Daoy (cell line): ENCODE data around the gene SORT1. TPM values are rescaled to one million over a fixed set of nuclear protein-coding genes. Genes with fewer than 3 reads are reported as not detected.
"Not testable (repeated sequence)": the region's sequence is repeated elsewhere in the genome, so short reads cannot be mapped to it uniquely, and the experiment has no call there.

ENCODE experiments used
- DNase-seq: peaks from one replicate; pipeline ENCODE4 v3.0.0-alpha.2; 2015; ENCODE audit warnings: low read depth
- total RNA-seq: library from RNA; depleted of rRNA; stranded (reverse); fragments of >200 nt; shearing (Covaris generic); gene quantifications from 2 replicates; pipeline ENCODE4 v1.2.3, GENCODE V29; 2014

SORT1 gene
- total RNA-seq, 1 experiment from 2014 or later, result 16.3 TPM

- DNase-seq, result peak; percentile 73
Measured at GRCh38 chr1:109298666-109299557, 98.8 kb downstream of the SORT1 start.

GRCh38 chr1:109296782-109297181 lies 100.9 kb downstream of the SORT1 start:
- no peak for DNase-seq

- DNase-seq, result no peak
Measured at GRCh38 chr1:109295712-109296415, 101.9 kb downstream of the SORT1 start.

- DNase-seq, result no peak
Measured at GRCh38 chr1:109294481-109294880, 103.2 kb downstream of the SORT1 start.

- no peak for DNase-seq
Measured at GRCh38 chr1:109293026-109293425, 104.7 kb downstream of the SORT1 start.

GRCh38 chr1:109292364-109292763 lies 105.4 kb downstream of the SORT1 start:
- DNase-seq, result no peak

- no peak for DNase-seq
Measured at GRCh38 chr1:109290998-109291397, 106.7 kb downstream of the SORT1 start.

GRCh38 chr1:109290137-109290536 lies 107.6 kb downstream of the SORT1 start:
- no peak for DNase-seq

- not testable (repeated sequence) for DNase-seq
Measured at GRCh38 chr1:109286762-109287161, 111.0 kb downstream of the SORT1 start.

- DNase-seq, result no peak
Measured at GRCh38 chr1:109283748-109284600, 113.7 kb downstream of the SORT1 start.

GRCh38 chr1:109282952-109283747 lies 114.6 kb downstream of the SORT1 start, which contains the start of gene PSRC1:
TSS of gene PSRC1 (minus strand) at chr1:109283145.
- DNase-seq, result peak; percentile 99

GRCh38 chr1:109282497-109282951 lies 115.2 kb downstream of the SORT1 start:
- DNase-seq, result no peak

- no peak for DNase-seq
Measured at GRCh38 chr1:109281680-109282496, 115.8 kb downstream of the SORT1 start.

- no peak for DNase-seq
Measured at GRCh38 chr1:109280862-109281261, 116.9 kb downstream of the SORT1 start.

GRCh38 chr1:109279615-109280278 lies 118.0 kb downstream of the SORT1 start:
- DNase-seq, result no peak

GRCh38 chr1:109277434-109278204 lies 120.1 kb downstream of the SORT1 start:
- DNase-seq, result peak; percentile 83

- DNase-seq, result peak; percentile 89
Measured at GRCh38 chr1:109275706-109276345, 121.9 kb downstream of the SORT1 start.
